ENCODE data around the gene NEK7.

The NEK7 gene

GRCh38 chr1:198135366-198135765 lies 21.4 kb upstream of the NEK7 start:
- no peak for TF ChIP-seq Cebpa-rat (IDR thresholded peaks at IDR 0.05)
- no peak overlapping the region for H3K9ac ChIP-seq
- H3K27ac ChIP-seq = no peak overlapping the region
- no peaks in the 10 kb centered on the region for H3K27me3 ChIP-seq
- H3K36me3 ChIP-seq = no peaks in the 10 kb centered on the region
- no peak overlapping the region for H3K4me3 ChIP-seq
- H3K4me1 ChIP-seq = no peaks in the 10 kb centered on the region
- H3K4me2 ChIP-seq = no peak overlapping the region
- peaks cover 0 to 7% (median 0%) of the 10 kb centered on the region in 11 experiments; a peak in 1 of 22 replicates for H3K9me3 ChIP-seq (replicated peaks in 1 of 11)
- no peaks in the 10 kb centered on the region for H4K20me1 ChIP-seq

GRCh38 chr1:198141668-198142351 lies 15.0 kb upstream of the NEK7 start:
- Histone ChIP-seq H3K9me3 (replicated peaks in 1 of 11) (no peaks in the 10 kb centered on the region), H4K20me1 (no peaks in the 10 kb centered on the region), H3K4me1 (no peaks in the 10 kb centered on the region), H3K27ac (no peak overlapping the region), H3K27me3 (no peaks in the 10 kb centered on the region), H3K4me2 (no peak overlapping the region), H3K36me3 (no peaks in the 10 kb centered on the region), H3K9ac (no peak overlapping the region), H3K4me3 (no peak overlapping the region)
- TF ChIP-seq Cebpa-rat (IDR thresholded peaks at IDR 0.05) = no peak

GRCh38 chr1:198143797-198144196 lies 13.0 kb upstream of the NEK7 start:
- no peak overlapping the region for H3K9ac ChIP-seq
- H4K20me1 ChIP-seq = no peaks in the 10 kb centered on the region
- no peaks in the 10 kb centered on the region for H3K9me3 ChIP-seq (replicated peaks in 1 of 11)
- no peak overlapping the region for H3K4me3 ChIP-seq
- no peak overlapping the region for H3K4me2 ChIP-seq
- no peak overlapping the region for H3K27ac ChIP-seq
- no peaks in the 10 kb centered on the region for H3K4me1 ChIP-seq
- H3K27me3 ChIP-seq = no peaks in the 10 kb centered on the region
- H3K36me3 ChIP-seq = no peaks in the 10 kb centered on the region
- no peak for TF ChIP-seq Cebpa-rat (IDR thresholded peaks at IDR 0.05)

GRCh38 chr1:198147216-198147615 lies 9.6 kb upstream of the NEK7 start:
- Histone ChIP-seq H3K4me1 (no peaks in the 10 kb centered on the region; a peak in 1 of 20 replicates), H3K27me3 (no peaks in the 10 kb centered on the region), H3K36me3 (no peaks in the 10 kb centered on the region), H3K27ac (no peak overlapping the region), H3K4me2 (no peak overlapping the region), H3K4me3 (no peak overlapping the region), H3K9ac (no peak overlapping the region), H3K9me3 (replicated peaks in 1 of 11) (no peaks in the 10 kb centered on the region), H4K20me1 (no peaks in the 10 kb centered on the region)
- no peak for TF ChIP-seq Cebpa-rat (IDR thresholded peaks at IDR 0.05)

- Histone ChIP-seq H3K27ac (no peak overlapping the region), H3K27me3 (no peaks in the 10 kb centered on the region), H3K4me1 (peaks cover 0 to 6% (median 0%) of the 10 kb centered on the region in 10 experiments; a peak in 2 of 20 replicates), H3K4me3 (no peak overlapping the region), H3K9me3 (replicated peaks in 1 of 11) (no peaks in the 10 kb centered on the region), H4K20me1 (no peaks in the 10 kb centered on the region), H3K4me2 (no peak overlapping the region), H3K9ac (no peak overlapping the region), H3K36me3 (no peaks in the 10 kb centered on the region)
- TF ChIP-seq Cebpa-rat (IDR thresholded peaks at IDR 0.05) = no peak
These were observed 6.4 kb upstream of the NEK7 start for GRCh38 chr1:198150369-198150768.

GRCh38 chr1:198151688-198152087 lies 5.1 kb upstream of the NEK7 start:
- Histone ChIP-seq H3K4me2 (no peak overlapping the region), H3K27me3 (no peaks in the 10 kb centered on the region), H3K4me1 (peaks cover 0 to 6% (median 0%) of the 10 kb centered on the region in 10 experiments; a peak in 3 of 20 replicates), H4K20me1 (no peaks in the 10 kb centered on the region), H3K9me3 (replicated peaks in 1 of 11) (no peaks in the 10 kb centered on the region), H3K27ac (no peak overlapping the region), H3K9ac (no peak overlapping the region), H3K4me3 (no peak overlapping the region), H3K36me3 (no peaks in the 10 kb centered on the region)
- no peak for TF ChIP-seq Cebpa-rat (IDR thresholded peaks at IDR 0.05)

GRCh38 chr1:198153103-198153502 lies 3.7 kb upstream of the NEK7 start:
- no peaks in the 10 kb centered on the region for H3K27me3 ChIP-seq
- H3K9me3 ChIP-seq (replicated peaks in 1 of 11) = no peaks in the 10 kb centered on the region
- H3K27ac ChIP-seq = no peak overlapping the region
- peaks cover 0 to 7% (median 3%) of the 10 kb centered on the region in 10 experiments; a peak in 11 of 20 replicates for H3K4me1 ChIP-seq
- no peaks in the 10 kb centered on the region for H3K36me3 ChIP-seq
- H3K4me3 ChIP-seq = no peak overlapping the region
- H3K9ac ChIP-seq = no peak overlapping the region
- peak overlapping the region in 1 of 11 experiments; percentile 9; a peak in 1 of 22 replicates for H3K4me2 ChIP-seq
- peaks cover 0 to 4% (median 0%) of the 10 kb centered on the region in 11 experiments; a peak in 1 of 22 replicates for H4K20me1 ChIP-seq
- TF ChIP-seq Cebpa-rat (IDR thresholded peaks at IDR 0.05) = no peak

GRCh38 chr1:198153804-198154203 lies 3.0 kb upstream of the NEK7 start:
- Histone ChIP-seq H3K4me2 (no peak overlapping the region), H3K9me3 (replicated peaks in 1 of 11) (no peaks in the 10 kb centered on the region), H4K20me1 (peaks cover 0 to 8% (median 0%) of the 10 kb centered on the region in 11 experiments; a peak in 2 of 22 replicates), H3K9ac (no peak overlapping the region), H3K4me1 (peaks cover 0 to 13% (median 8%) of the 10 kb centered on the region in 10 experiments; a peak in 12 of 20 replicates), H3K36me3 (no peaks in the 10 kb centered on the region), H3K4me3 (no peak overlapping the region), H3K27me3 (no peaks in the 10 kb centered on the region), H3K27ac (no peak overlapping the region)
- TF ChIP-seq Cebpa-rat (IDR thresholded peaks at IDR 0.05) = no peak

- H4K20me1 ChIP-seq = peaks cover 0 to 13% (median 0%) of the 10 kb centered on the region in 11 experiments; a peak in 2 of 22 replicates
- H3K9me3 ChIP-seq (replicated peaks in 1 of 11) = no peaks in the 10 kb centered on the region
- no peak overlapping the region for H3K4me3 ChIP-seq
- H3K36me3 ChIP-seq = no peaks in the 10 kb centered on the region
- no peak overlapping the region for H3K4me2 ChIP-seq
- TF ChIP-seq Cebpa-rat (IDR thresholded peaks at IDR 0.05) = no peak
- H3K27me3 ChIP-seq = no peaks in the 10 kb centered on the region
- no peak overlapping the region for H3K27ac ChIP-seq
- no peak overlapping the region for H3K9ac ChIP-seq
- H3K4me1 ChIP-seq = peaks cover 8 to 23% (median 16%) of the 10 kb centered on the region in 10 experiments; a peak in 19 of 20 replicates
These were observed 1.5 kb upstream of the NEK7 start for GRCh38 chr1:198155253-198155652.
